Measurements from ENCODE around the gene WWTR1.

DNA sequence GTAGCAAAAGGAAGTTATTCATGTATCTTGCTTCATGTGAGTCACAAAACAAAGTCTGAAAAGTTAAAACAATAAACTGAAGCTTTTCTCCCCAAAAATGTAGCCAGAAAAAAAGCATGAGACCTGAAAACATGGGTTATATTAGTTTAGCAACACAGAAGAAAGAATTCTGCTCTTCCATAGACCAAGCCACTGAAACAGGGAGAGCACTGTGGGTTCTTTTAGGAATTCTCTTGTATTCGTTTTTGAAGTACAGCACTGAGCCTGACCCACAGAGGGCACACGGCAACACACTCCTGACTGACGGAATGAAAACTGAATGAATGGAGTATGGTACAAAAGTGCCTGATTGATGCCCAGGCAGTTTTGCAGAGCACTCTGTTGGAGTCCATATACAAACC lies 116.7 kb downstream of the WWTR1 start:
- TF ChIP-seq, protein P1, sequence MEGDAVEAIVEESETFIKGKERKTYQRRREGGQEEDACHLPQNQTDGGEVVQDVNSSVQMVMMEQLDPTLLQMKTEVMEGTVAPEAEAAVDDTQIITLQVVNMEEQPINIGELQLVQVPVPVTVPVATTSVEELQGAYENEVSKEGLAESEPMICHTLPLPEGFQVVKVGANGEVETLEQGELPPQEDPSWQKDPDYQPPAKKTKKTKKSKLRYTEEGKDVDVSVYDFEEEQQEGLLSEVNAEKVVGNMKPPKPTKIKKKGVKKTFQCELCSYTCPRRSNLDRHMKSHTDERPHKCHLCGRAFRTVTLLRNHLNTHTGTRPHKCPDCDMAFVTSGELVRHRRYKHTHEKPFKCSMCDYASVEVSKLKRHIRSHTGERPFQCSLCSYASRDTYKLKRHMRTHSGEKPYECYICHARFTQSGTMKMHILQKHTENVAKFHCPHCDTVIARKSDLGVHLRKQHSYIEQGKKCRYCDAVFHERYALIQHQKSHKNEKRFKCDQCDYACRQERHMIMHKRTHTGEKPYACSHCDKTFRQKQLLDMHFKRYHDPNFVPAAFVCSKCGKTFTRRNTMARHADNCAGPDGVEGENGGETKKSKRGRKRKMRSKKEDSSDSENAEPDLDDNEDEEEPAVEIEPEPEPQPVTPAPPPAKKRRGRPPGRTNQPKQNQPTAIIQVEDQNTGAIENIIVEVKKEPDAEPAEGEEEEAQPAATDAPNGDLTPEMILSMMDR (IDR thresholded peaks at IDR 0.05) = no peak
- TF ChIP-seq POLR2AphosphoS5 (IDR thresholded peaks at IDR 0.05) = no peak

Data from upper lobe of left lung (tissue), 4 donors.